ENCODE results near the gene SNX15.

- TF ChIP-seq, protein P1, sequence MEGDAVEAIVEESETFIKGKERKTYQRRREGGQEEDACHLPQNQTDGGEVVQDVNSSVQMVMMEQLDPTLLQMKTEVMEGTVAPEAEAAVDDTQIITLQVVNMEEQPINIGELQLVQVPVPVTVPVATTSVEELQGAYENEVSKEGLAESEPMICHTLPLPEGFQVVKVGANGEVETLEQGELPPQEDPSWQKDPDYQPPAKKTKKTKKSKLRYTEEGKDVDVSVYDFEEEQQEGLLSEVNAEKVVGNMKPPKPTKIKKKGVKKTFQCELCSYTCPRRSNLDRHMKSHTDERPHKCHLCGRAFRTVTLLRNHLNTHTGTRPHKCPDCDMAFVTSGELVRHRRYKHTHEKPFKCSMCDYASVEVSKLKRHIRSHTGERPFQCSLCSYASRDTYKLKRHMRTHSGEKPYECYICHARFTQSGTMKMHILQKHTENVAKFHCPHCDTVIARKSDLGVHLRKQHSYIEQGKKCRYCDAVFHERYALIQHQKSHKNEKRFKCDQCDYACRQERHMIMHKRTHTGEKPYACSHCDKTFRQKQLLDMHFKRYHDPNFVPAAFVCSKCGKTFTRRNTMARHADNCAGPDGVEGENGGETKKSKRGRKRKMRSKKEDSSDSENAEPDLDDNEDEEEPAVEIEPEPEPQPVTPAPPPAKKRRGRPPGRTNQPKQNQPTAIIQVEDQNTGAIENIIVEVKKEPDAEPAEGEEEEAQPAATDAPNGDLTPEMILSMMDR (IDR thresholded peaks at IDR 0.05), result no peak
- TF ChIP-seq POLR2A (IDR thresholded peaks at IDR 0.05), result no peak
These were observed 42.0 kb downstream of the SNX15 start for GRCh38 chr11:65069217-65069616.

All from body of pancreas (tissue), 4 donors.